ENCODE data around the gene ITPR3.

ITPR3 gene

GRCh38 chr6:33640361-33640760, 19.2 kb downstream of the ITPR3 start:
- DNase-seq: no peak

- DNase-seq: no peak
Observed at GRCh38 chr6:33641144-33641543, 20.0 kb downstream of the ITPR3 start.

GRCh38 chr6:33641602-33642001, 20.5 kb downstream of the ITPR3 start:
- no peak for DNase-seq

GRCh38 chr6:33642897-33643296, 21.8 kb downstream of the ITPR3 start:
- DNase-seq: no peak

- DNase-seq: no peak
Observed at GRCh38 chr6:33651403-33651802, 30.3 kb downstream of the ITPR3 start.

- no peak for DNase-seq
Observed at GRCh38 chr6:33652002-33652401, 30.9 kb downstream of the ITPR3 start.

GRCh38 chr6:33654831-33655554, 33.9 kb downstream of the ITPR3 start:
- DNase-seq: no peak

- no peak for DNase-seq
Observed at GRCh38 chr6:33656844-33657243, 35.7 kb downstream of the ITPR3 start.

GRCh38 chr6:33658982-33659689, 38.0 kb downstream of the ITPR3 start:
- DNase-seq: no peak

GRCh38 chr6:33659986-33660385, 38.9 kb downstream of the ITPR3 start:
- no peak for DNase-seq

- no peak for DNase-seq
Observed at GRCh38 chr6:33661106-33661838, 40.1 kb downstream of the ITPR3 start.

GRCh38 chr6:33662318-33662717, 41.2 kb downstream of the ITPR3 start:
- DNase-seq: no peak

GRCh38 chr6:33663028-33663427, 41.9 kb downstream of the ITPR3 start:
- DNase-seq: no peak

GRCh38 chr6:33663727-33664449, 42.8 kb downstream of the ITPR3 start:
- DNase-seq: no peak

- no peak for DNase-seq
Observed at GRCh38 chr6:33664506-33665057, 43.5 kb downstream of the ITPR3 start.

GRCh38 chr6:33665957-33666356, 44.8 kb downstream of the ITPR3 start:
- no peak for DNase-seq

GRCh38 chr6:33667072-33667471, 46.0 kb downstream of the ITPR3 start:
- no peak for DNase-seq

GRCh38 chr6:33667776-33668175, 46.7 kb downstream of the ITPR3 start:
- DNase-seq: no peak

GRCh38 chr6:33668328-33668727, 47.2 kb downstream of the ITPR3 start:
- DNase-seq: no peak

- DNase-seq: peak; percentile 87
Observed at GRCh38 chr6:33668914-33669313, 47.8 kb downstream of the ITPR3 start.

- DNase-seq: no peak
Observed at GRCh38 chr6:33670086-33670660, 49.1 kb downstream of the ITPR3 start.

- DNase-seq: no peak
Observed at GRCh38 chr6:33670971-33671743, 50.0 kb downstream of the ITPR3 start.
